OCI-LY7 (cell line): ENCODE data around the gene ZBP1. TPM values are rescaled to one million over a fixed set of nuclear protein-coding genes. Genes with fewer than 3 reads are reported as not detected.
A peak's percentile ranks its signal among the peaks of the same experiment; 100 is the strongest.

Experiments used
- BruUV-seq: library from RNA; stranded (reverse); fragments of 400-500 nt; replicated peaks from 2 replicates; lab custom pipeline; 2021; lab: Mats Ljungman, UMichigan
- CTCF ChIA-PET: fragments of 300-600 bp; sonication (Branson Sonifier 250); formaldehyde crosslinking; loops from one replicate; lab custom pipeline; 2022; ENCODE audit warnings: antibody characterized with exemption; ENCODE audit not compliant: unreplicated experiment; lab: Charles Lee
- POLR2A ChIA-PET: fragments of 300-600 bp; sonication (Branson Sonifier 250); formaldehyde crosslinking; loops from one replicate; lab custom pipeline; 2022; ENCODE audit warnings: antibody characterized with exemption; lab: Charles Lee
- DNase-seq: peaks from one replicate; pipeline ENCODE4 v3.0.0-alpha.2; 2015; ENCODE audit warnings: low spot score
- H2AFZ ChIP-seq: fragments of 200-600 bp; sonication (generic), shearing (Covaris generic); 2 replicates; pipeline ENCODE4 v1.6.1; 2014; ENCODE audit warnings: mild to moderate bottlenecking, antibody characterized with exemption, low read length, moderate library complexity
- H3K27ac ChIP-seq: fragments of 200-600 bp; sonication (generic); 2 replicates; pipeline ENCODE4 v1.5.1; 2014; ENCODE audit warnings: mixed run types, low read depth, mild to moderate bottlenecking, moderate library complexity, low read length, inconsistent platforms; ENCODE audit not compliant: poor library complexity, severe bottlenecking
- H3K36me3 ChIP-seq: fragments of 200-600 bp; sonication (generic); 2 replicates; pipeline ENCODE4 v1.6.1; 2014; ENCODE audit warnings: mild to moderate bottlenecking, antibody characterized with exemption, low read length, moderate library complexity, mixed read lengths; ENCODE audit not compliant: insufficient read depth
- H3K4me1 ChIP-seq: fragments of 200-600 bp; sonication (generic); 2 replicates; pipeline ENCODE4 v1.5.1; 2014; ENCODE audit warnings: mild to moderate bottlenecking, low read length; ENCODE audit not compliant: insufficient read depth, poor library complexity, severe bottlenecking
- H3K4me2 ChIP-seq: fragments of 200-600 bp; sonication (generic); 2 replicates; pipeline ENCODE4 v1.6.1; 2014; ENCODE audit warnings: mild to moderate bottlenecking, low read length
- H3K4me3 ChIP-seq: fragments of 200-600 bp; sonication (generic); 2 replicates; pipeline ENCODE4 v1.5.1; 2014; ENCODE audit warnings: mild to moderate bottlenecking, low read depth, low read length; ENCODE audit not compliant: poor library complexity, severe bottlenecking
- H3K79me2 ChIP-seq: fragments of 200-600 bp; sonication (generic); 2 replicates; pipeline ENCODE4 v1.6.1; 2016; ENCODE audit warnings: low read depth, mild to moderate bottlenecking, low read length, moderate library complexity, mixed read lengths; ENCODE audit not compliant: insufficient read depth
- H3K9me2 ChIP-seq: fragments of 200-600 bp; sonication (generic); 2 replicates; pipeline ENCODE4 v1.6.1; 2016; ENCODE audit warnings: mild to moderate bottlenecking, low read length, mixed read lengths; ENCODE audit not compliant: insufficient read depth
- H3K9me3 ChIP-seq: fragments of 200-600 bp; sonication (generic); 2 replicates; pipeline ENCODE4 v1.6.1; 2014; ENCODE audit warnings: mild to moderate bottlenecking, mixed run types, low read length, mixed read lengths
- H4K20me1 ChIP-seq: fragments of 200-600 bp; sonication (generic); 2 replicates; pipeline ENCODE4 v1.6.1; 2014; ENCODE audit warnings: mild to moderate bottlenecking, antibody characterized with exemption, low read length, moderate library complexity, mixed read lengths; ENCODE audit not compliant: insufficient read depth
- CTCF ChIP-seq: fragments of 200-600 bp; sonication (generic); conservative IDR thresholded peaks from 2 replicates; pipeline ENCODE4 v1.5.1; 2014; ENCODE audit warnings: mild to moderate bottlenecking, antibody characterized with exemption, low read length, moderate library complexity, mixed read lengths
- EZH2phosphoT487 ChIP-seq: fragments of 200-600 bp; sonication (generic); IDR thresholded peaks from 2 replicates; pipeline ENCODE4 v1.6.1; 2018; ENCODE audit warnings: low read depth, borderline replicate concordance, mild to moderate bottlenecking, mixed run types, antibody characterized with exemption, low read length, moderate library complexity, mixed read lengths
- intact Hi-C: fragments of 100-400 bp; cut with micrococcal nuclease; formaldehyde crosslinking; loops from one replicate; pipeline ENCODE4 v1.10.0; 2022; ENCODE audit not compliant: unreplicated experiment
- total RNA-seq, 2 experiments: library from RNA; depleted of rRNA in 1 of 2; stranded (reverse); fragments of >200 nt in 1 of 2; shearing (Covaris generic) in 1 of 2; gene quantifications; 2 replicates each; pipeline ENCODE4 v1.2.3, GENCODE V29; 2014 to 2022

Gene ZBP1
- total RNA-seq, 2 experiments from 2014 or later = 1.5 to 3.7 TPM

GRCh38 chr20:57596998-57597939 lies 23.0 kb downstream of the ZBP1 start:
- no peaks in the 10 kb centered on the region for H3K36me3 ChIP-seq
- peaks cover 13% of the 10 kb centered on the region for H3K4me1 ChIP-seq
- peak overlapping the region; percentile 53 for H3K4me2 ChIP-seq
- peak; percentile 91 for TF ChIP-seq CTCF
- TF ChIP-seq EZH2phosphoT487 = no peak
- no peak overlapping the region for H3K4me3 ChIP-seq
- no peaks in the 10 kb centered on the region for H4K20me1 ChIP-seq
- no TSS peak for BruUV-seq
- H3K9me3 ChIP-seq = no peaks in the 10 kb centered on the region
- no peak overlapping the region for H2AFZ ChIP-seq
- CTCF ChIA-PET = no interaction called here
- no peaks in the 10 kb centered on the region for H3K79me2 ChIP-seq
- H3K9me2 ChIP-seq = no peaks in the 10 kb centered on the region
- no peak overlapping the region for H3K27ac ChIP-seq
- intact Hi-C loops = loop anchor here (1.0 to 2.0 kb wide), 5 partner anchors 23 to 614 kb away; partner anchors contain the start of gene ZBP1
- POLR2A ChIA-PET = no interaction called here
- DNase-seq = peak; percentile 75

DNA sequence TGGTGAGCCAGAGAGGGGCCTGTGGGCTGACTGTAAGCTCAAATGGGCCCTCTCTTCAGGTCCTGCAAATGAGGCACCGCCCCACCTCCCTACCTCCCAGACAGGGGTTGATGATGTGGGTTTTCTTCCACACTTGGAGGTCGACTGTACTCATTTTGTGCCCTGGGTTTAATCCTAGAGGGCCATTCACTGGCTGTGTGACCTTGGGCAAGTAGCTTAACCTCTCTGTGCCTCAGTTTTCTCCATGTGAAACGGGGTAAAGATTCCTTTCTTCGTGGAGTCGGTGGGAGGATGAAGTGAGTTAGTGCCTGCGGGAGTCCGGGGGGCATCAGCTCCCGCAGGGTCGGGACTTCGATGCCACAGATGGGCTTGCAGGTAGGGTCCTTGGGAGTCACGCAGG lies 23.9 kb downstream of the ZBP1 start:
- intact Hi-C loops = loop anchor here (2.0 kb wide), 1 partner anchor 614 kb away; no protein-coding TSS in a partner anchor
- CTCF ChIA-PET = no interaction called here
- POLR2A ChIA-PET = no interaction called here

More for the DNA sequence above, 23.9 kb downstream of the ZBP1 start:
- Histone ChIP-seq H3K9me2 (no peaks in the 10 kb centered on the region), H3K4me2 (peak overlapping the region; percentile 53; the same call in 1 of the 2 replicates), H3K9me3 (no peaks in the 10 kb centered on the region), H2AFZ (no peak overlapping the region), H3K27ac (no peak overlapping the region), H4K20me1 (no peaks in the 10 kb centered on the region), H3K79me2 (no peaks in the 10 kb centered on the region), H3K4me1 (peaks cover 13% of the 10 kb centered on the region), H3K4me3 (no peak overlapping the region), H3K36me3 (no peaks in the 10 kb centered on the region)
- TF ChIP-seq EZH2phosphoT487 (no peak), CTCF (no peak)
- DNase-seq = no peak
- no TSS peak for BruUV-seq
